OCI-LY3 (cell line): ENCODE results near the gene TBC1D3I.
"Not testable (repeated sequence)": the region's sequence is repeated elsewhere in the genome, so short reads cannot be mapped to it uniquely, and the experiment has no call there.

Source experiments
- CTCF ChIP-seq: fragments of 200-600, 300-600 bp; sonication (generic); IDR thresholded peaks from 2 replicates; pipeline ENCODE4 v1.5.1; 2014; ENCODE audit warnings: antibody characterized with exemption, low read length, low read depth
- EZH2phosphoT487 ChIP-seq: fragments of 200-600 bp; shearing (Covaris generic); IDR thresholded peaks from 2 replicates; pipeline ENCODE4 v1.6.1; 2018; ENCODE audit warnings: antibody characterized with exemption, mixed run types, low read depth

- TF ChIP-seq CTCF, EZH2phosphoT487: not testable (repeated sequence)
Observed at GRCh38 chr17:36289965-36290612, 25.7 kb upstream of the TBC1D3I start.
